ENCODE results near the gene FUT9.

DNA sequence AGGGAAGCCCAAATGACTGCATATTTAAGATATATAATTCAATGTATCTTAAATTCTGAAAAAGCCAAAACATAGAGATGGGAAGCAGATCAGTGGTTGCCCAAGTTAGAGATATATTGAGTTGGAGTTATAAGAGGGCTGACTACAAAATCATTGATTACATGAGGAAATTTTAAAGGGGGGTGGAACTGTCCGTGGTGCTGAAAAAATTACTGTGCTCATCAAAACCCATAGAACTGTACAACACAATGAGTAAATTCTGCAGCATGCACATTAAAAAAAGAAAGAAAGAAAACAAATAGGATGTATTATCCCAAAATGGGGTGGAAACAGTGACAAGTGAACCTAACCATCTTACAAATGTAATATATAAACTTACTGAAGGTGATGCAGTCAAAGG lies 100.9 kb downstream of the FUT9 start:
- TF ChIP-seq, protein P1, sequence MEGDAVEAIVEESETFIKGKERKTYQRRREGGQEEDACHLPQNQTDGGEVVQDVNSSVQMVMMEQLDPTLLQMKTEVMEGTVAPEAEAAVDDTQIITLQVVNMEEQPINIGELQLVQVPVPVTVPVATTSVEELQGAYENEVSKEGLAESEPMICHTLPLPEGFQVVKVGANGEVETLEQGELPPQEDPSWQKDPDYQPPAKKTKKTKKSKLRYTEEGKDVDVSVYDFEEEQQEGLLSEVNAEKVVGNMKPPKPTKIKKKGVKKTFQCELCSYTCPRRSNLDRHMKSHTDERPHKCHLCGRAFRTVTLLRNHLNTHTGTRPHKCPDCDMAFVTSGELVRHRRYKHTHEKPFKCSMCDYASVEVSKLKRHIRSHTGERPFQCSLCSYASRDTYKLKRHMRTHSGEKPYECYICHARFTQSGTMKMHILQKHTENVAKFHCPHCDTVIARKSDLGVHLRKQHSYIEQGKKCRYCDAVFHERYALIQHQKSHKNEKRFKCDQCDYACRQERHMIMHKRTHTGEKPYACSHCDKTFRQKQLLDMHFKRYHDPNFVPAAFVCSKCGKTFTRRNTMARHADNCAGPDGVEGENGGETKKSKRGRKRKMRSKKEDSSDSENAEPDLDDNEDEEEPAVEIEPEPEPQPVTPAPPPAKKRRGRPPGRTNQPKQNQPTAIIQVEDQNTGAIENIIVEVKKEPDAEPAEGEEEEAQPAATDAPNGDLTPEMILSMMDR (conservative IDR thresholded peaks at IDR 0.05; ENCODE audit: low read length), result no peak
- no peak for TF ChIP-seq EZH2phosphoT487 (IDR thresholded peaks at IDR 0.05; ENCODE audit: borderline replicate concordance, low read depth, low read length)
